Gastrocnemius medialis (tissue), 4 donors: Measurements from ENCODE around the gene SLC35B1. TPM values are rescaled to one million over a fixed set of nuclear protein-coding genes. Genes with fewer than 3 reads are reported as not detected.

Experiments used
- ATAC-seq, 2 donors: fragments of 150-250 bp; one replicate each; pipeline ENCODE4 v1.9.1; 2016
- DNase-seq, 2 donors: peaks; one replicate each; pipeline ENCODE4 v3.0.0-alpha.2; 2019
- H3K27ac ChIP-seq, 4 donors: fragments of 200-600 bp; sonication (generic); 1 replicate in 1 of 4; 2 replicates in 3 of 4; pipeline ENCODE4 v1.5.1; 2016 to 2018; ENCODE audit warnings: mild to moderate bottlenecking in 2 of 4, moderate library complexity in 1 of 4
- H3K27me3 ChIP-seq, 3 donors: fragments of 200-600 bp; sonication (generic) in 2 of 3; 1 replicate in 1 of 3; 2 replicates in 2 of 3; pipeline versions ENCODE4 v1.5.1 to v1.6.0; 2016 to 2019; ENCODE audit warnings: mild to moderate bottlenecking in 1 of 3, moderate library complexity in 1 of 3
- H3K36me3 ChIP-seq, 2 donors: fragments of 200-600 bp; sonication (generic) in 1 of 2; one replicate each; pipeline ENCODE4 v1.5.1; 2017 to 2018
- H3K4me1 ChIP-seq, 2 donors: fragments of 200-600 bp; sonication (generic) in 1 of 2; one replicate each; pipeline ENCODE4 v1.5.1; 2016 to 2017; ENCODE audit warnings: mild to moderate bottlenecking in 2 of 2
- H3K4me3 ChIP-seq, 4 donors: fragments of 200-600 bp; sonication (generic) in 3 of 4; 1 replicate in 1 of 4; 2 replicates in 3 of 4; pipeline ENCODE4 v1.5.1; 2016 to 2019; ENCODE audit warnings: mild to moderate bottlenecking in 2 of 4
- H3K9me3 ChIP-seq, 3 donors: fragments of 200-600 bp; sonication (generic) in 2 of 3; 1 replicate in 1 of 3; 2 replicates in 2 of 3; pipeline ENCODE4 v1.5.1; 2016 to 2019
- POLR2A ChIP-seq, 2 donors: fragments of 450-650 bp; IDR thresholded peaks; one replicate each; pipeline ENCODE4 v1.6.1; 2017; ENCODE audit warnings: antibody characterized with exemption in 2 of 2, mild to moderate bottlenecking in 2 of 2, moderate library complexity in 2 of 2
- in situ Hi-C, 4 donors: fragments of 200-750 bp; cut with MboI; loops; one replicate each; pipeline versions ENCODE4 v1.15.0 to v1.8.0; 2017; ENCODE audit warnings: low sequenced_read_pairs in 4 of 4
- intact Hi-C: fragments of 100-400 bp; cut with DNase I; formaldehyde crosslinking; loops from one replicate; pipeline ENCODE4 v1.15.1; 2023; ENCODE audit warnings: low total_unique reads
- total RNA-seq, 4 donors: library from RNA; depleted of rRNA; stranded (reverse); fragments of >200 nt; gene quantifications; one replicate each; pipeline versions ENCODE4 v1.1.0 to v1.2.3, GENCODE V29; 2016
- TF ChIP-seq, protein P1 (sequence below), 5 experiments: fragments of 450-650 bp in 3 of 5; fragments of 200-600 bp in 2 of 5; sonication (generic) in 2 of 5; IDR thresholded peaks in 4 of 5; conservative IDR thresholded peaks in 1 of 5; 1 replicate in 4 of 5; 2 replicates in 1 of 5; pipeline ENCODE4 v1.5.1; 2016 to 2019; ENCODE audit warnings: antibody characterized with exemption in 5 of 5, mild to moderate bottlenecking in 3 of 5, moderate library complexity in 3 of 5

SLC35B1 gene
- total RNA-seq, 4 donors from 2014 or later, result 62.7 to 99.0 (median 84.5) TPM

DNA sequence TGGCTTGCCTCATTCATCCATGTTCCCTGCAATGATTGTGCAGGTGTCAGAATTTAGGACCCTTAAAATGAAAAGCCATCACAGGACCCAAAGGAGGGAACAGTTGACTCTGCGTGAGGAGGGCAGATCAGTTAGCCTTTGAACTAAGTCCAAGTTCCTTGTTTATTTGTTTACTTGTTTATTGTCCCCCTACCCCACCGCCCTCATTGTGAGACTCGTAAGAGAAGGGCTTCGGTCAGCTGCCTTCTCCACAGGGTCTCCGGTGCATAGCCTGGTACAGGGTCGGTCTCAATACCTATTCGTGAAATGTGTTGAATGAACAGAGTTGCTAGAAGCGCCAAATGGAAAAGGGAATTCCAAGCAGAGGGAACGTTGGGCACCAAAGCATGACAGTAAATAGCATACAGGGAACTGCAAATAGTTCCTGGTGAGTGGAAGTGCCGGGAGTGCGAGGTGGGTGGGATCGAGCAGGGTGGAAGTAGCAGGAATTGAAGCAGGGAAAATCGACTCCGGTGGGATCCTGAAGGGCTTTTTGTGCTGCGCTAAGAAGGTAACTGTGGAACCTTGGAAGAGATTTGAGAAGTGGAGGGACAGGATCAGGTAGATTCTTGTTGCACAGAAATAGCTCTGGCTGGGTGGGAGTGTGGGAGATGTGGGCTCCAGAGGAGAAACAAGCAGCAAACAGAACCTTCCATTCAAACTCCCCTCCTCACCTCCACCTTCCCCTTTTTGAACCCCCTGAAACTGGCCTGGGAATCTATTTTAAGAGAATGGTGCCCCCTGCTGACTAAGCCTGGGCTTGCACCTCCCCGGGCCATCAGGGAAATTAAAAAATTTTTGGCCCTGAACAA, 12.7 kb downstream of the SLC35B1 start:
- Histone ChIP-seq H3K4me1 (peaks cover 15 to 18% of the 10 kb centered on the region in 2 donors), H3K27me3 (no peaks in the 10 kb centered on the region), H3K4me3 (no peak overlapping the region), H3K36me3 (peaks cover 0 to 7% of the 10 kb centered on the region in 2 donors), H3K9me3 (no peaks in the 10 kb centered on the region), H3K27ac (no peak overlapping the region)
- no peak for ATAC-seq
- no peak for TF ChIP-seq POLR2A (IDR thresholded peaks at IDR 0.05)
- TF ChIP-seq, protein P1, sequence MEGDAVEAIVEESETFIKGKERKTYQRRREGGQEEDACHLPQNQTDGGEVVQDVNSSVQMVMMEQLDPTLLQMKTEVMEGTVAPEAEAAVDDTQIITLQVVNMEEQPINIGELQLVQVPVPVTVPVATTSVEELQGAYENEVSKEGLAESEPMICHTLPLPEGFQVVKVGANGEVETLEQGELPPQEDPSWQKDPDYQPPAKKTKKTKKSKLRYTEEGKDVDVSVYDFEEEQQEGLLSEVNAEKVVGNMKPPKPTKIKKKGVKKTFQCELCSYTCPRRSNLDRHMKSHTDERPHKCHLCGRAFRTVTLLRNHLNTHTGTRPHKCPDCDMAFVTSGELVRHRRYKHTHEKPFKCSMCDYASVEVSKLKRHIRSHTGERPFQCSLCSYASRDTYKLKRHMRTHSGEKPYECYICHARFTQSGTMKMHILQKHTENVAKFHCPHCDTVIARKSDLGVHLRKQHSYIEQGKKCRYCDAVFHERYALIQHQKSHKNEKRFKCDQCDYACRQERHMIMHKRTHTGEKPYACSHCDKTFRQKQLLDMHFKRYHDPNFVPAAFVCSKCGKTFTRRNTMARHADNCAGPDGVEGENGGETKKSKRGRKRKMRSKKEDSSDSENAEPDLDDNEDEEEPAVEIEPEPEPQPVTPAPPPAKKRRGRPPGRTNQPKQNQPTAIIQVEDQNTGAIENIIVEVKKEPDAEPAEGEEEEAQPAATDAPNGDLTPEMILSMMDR (IDR thresholded peaks at IDR 0.05 in 4 of 5, conservative IDR thresholded peaks at IDR 0.05 in 1 of 5), result peak; percentile 94 to 97 (median 96)
- DNase-seq, result peak in 1 of 2 donors; percentile 36
- intact Hi-C loops, result loop anchor here (1.0 kb wide), 1 partner anchor 127 kb away; no protein-coding TSS in a partner anchor
- in situ Hi-C loops, result loop anchor here (5.0 kb wide), 1 partner anchor 123 kb away; no protein-coding TSS in a partner anchor

DNA sequence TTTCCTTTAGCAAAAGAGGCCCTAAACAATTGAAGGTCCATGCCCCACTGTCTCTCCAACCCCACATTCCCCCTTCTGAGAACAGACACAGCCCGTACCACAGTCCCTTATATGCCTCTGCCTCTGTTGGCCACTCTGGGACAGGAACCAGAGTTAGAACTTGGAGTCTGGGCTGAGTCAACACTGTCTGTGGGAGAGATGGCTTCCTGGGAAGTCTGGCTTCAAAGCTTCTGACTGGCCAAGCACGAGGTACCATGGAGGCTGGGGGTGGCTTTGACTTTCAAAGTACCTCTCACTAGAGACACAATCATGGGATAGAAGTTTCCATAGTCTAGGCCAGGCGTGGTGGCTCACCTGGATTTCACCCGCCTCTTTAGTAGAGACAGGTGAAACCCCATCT, 15.0 kb downstream of the SLC35B1 start:
- no peak for DNase-seq
- H3K4me1 ChIP-seq, result peaks cover 15 to 23% of the 10 kb centered on the region in 2 donors
- in situ Hi-C loops (loop anchor here in 3 of 4 donors (5.0 kb wide), 1 partner anchor 120 kb away; no protein-coding TSS in a partner anchor), intact Hi-C loops (no loop called here)
- TF ChIP-seq POLR2A (IDR thresholded peaks at IDR 0.05), result no peak
- ATAC-seq, result no peak
- no peaks in the 10 kb centered on the region for H3K36me3 ChIP-seq
- H3K27ac ChIP-seq, result no peak overlapping the region
- no peaks in the 10 kb centered on the region for H3K9me3 ChIP-seq
- H3K27me3 ChIP-seq, result no peaks in the 10 kb centered on the region
- no peak overlapping the region for H3K4me3 ChIP-seq

DNA sequence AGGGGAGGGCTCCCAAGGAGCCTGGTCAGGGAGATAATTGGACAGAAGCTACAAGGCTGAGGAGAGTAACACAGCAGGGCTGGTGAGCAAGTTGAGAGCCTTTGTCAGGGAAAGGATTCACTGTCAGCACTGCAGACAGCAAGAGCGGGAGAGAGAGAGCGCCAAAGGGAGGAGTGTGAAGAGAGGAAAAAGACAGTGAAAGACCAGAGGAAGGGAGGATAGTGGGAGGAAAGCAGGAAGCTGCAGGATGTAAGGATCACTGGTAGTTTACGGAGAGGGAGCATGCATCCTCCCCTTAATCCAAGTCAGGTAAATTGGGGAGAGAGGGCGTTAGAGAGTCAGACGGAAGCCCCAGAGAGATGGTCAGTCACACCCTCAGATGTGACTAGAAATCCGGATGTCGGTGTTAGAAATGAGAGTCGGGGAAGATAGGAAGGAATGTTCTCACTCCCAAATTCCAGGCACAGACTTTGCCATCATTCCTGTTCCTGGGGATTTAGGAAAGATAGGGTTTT, 16.0 kb downstream of the SLC35B1 start:
- TF ChIP-seq, protein P1 (IDR thresholded peaks at IDR 0.05 in 4 of 5, conservative IDR thresholded peaks at IDR 0.05 in 1 of 5), result no peak
- TF ChIP-seq POLR2A (IDR thresholded peaks at IDR 0.05), result no peak
- Histone ChIP-seq H3K4me3 (no peak overlapping the region), H3K27ac (peak overlapping the region; percentile 48 to 79 (median 65)), H3K4me1 (peaks cover 15 to 23% of the 10 kb centered on the region in 2 donors), H3K36me3 (no peaks in the 10 kb centered on the region), H3K9me3 (no peaks in the 10 kb centered on the region), H3K27me3 (no peaks in the 10 kb centered on the region)
- in situ Hi-C loops, result loop anchor here in 3 of 4 donors (5.0 kb wide), 1 partner anchor 119 kb away; no protein-coding TSS in a partner anchor
- intact Hi-C loops, result no loop called here
- DNase-seq (no peak), ATAC-seq (peak in 1 of 2 donors; percentile 13)

DNA sequence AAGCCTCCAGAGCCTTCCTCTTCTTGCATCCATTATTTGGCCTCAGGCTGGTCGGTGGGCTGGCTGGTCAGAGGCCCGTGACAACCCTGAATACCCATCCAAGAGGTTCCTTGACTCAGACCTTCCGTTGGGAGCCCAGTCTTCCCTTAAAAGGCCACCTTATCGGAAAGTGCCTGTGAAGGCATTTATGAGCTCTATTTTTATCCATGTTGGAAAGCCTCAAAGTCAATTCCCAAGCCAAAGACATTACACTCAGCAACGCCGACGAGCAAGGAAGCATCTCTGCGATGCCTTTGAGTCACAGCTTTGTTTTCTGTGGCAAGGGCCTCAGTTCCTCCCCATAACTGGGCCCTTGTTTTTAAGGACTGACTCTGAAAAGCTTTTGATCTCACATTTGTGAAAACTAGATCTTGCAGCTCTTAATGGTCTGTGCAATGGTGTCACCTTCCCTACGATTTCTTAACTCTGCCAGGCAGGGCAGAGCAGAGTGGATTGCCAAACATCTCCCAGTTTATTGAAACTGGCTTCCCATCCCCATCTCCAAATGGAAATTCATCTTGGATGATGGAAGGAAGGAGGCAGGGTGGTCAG, 16.6 kb downstream of the SLC35B1 start:
- no peaks in the 10 kb centered on the region for H3K9me3 ChIP-seq
- no peak overlapping the region for H3K4me3 ChIP-seq
- ATAC-seq (peak; percentile 66 to 84), DNase-seq (no peak)
- in situ Hi-C loops, result loop anchor here in 3 of 4 donors (5.0 kb wide), 1 partner anchor 119 kb away; no protein-coding TSS in a partner anchor
- H3K27ac ChIP-seq, result peak overlapping the region; percentile 48 to 79 (median 65)
- H3K4me1 ChIP-seq, result peaks cover 15 to 23% of the 10 kb centered on the region in 2 donors
- H3K36me3 ChIP-seq, result no peaks in the 10 kb centered on the region
- intact Hi-C loops, result no loop called here
- H3K27me3 ChIP-seq, result no peaks in the 10 kb centered on the region
- no peak for TF ChIP-seq POLR2A (IDR thresholded peaks at IDR 0.05)

DNA sequence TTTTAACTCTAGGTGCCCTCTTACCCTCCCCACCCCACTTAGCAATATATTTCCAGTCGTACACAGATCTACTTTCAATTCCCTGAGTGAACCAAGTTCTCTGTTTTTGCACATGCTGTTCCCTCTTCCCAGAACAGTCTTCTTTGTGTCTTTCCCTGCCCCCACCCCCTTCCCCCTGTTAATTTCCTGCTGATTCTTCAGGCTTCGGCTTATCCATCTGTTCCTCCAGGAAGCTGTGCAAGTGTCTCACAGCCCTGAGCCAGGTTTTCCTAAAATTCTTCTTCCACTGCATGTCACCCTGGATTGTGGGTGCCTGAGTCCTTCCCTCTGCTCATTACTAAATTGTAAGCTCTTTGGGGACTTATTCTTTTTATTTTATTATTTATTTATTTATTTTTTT, 17.5 kb downstream of the SLC35B1 start:
- no peak for ATAC-seq

More for the DNA sequence above, 17.5 kb downstream of the SLC35B1 start:
- Histone ChIP-seq H3K36me3 (no peaks in the 10 kb centered on the region), H3K4me1 (peaks cover 15 to 22% of the 10 kb centered on the region in 2 donors), H3K9me3 (no peaks in the 10 kb centered on the region), H3K4me3 (no peak overlapping the region), H3K27me3 (no peaks in the 10 kb centered on the region), H3K27ac (peak overlapping the region in 3 of 4 donors; percentile 48 to 79 (median 65))
- TF ChIP-seq, protein P1 (IDR thresholded peaks at IDR 0.05 in 4 of 5, conservative IDR thresholded peaks at IDR 0.05 in 1 of 5), result no peak
- no peak for TF ChIP-seq POLR2A (IDR thresholded peaks at IDR 0.05)
- in situ Hi-C loops, result loop anchor here in 3 of 4 donors (5.0 kb wide), 1 partner anchor 118 kb away; no protein-coding TSS in a partner anchor
- no peak for DNase-seq
- intact Hi-C loops, result no loop called here
